ENCODE measurements around the gene RTN4RL1.

Gene RTN4RL1

GRCh38 chr17:1972487-1973160 lies 52.5 kb downstream of the RTN4RL1 start:
- no peak for DNase-seq

GRCh38 chr17:1970843-1971384 lies 54.2 kb downstream of the RTN4RL1 start:
- DNase-seq = no peak

GRCh38 chr17:1969712-1970111 lies 55.4 kb downstream of the RTN4RL1 start:
- no peak for DNase-seq

- DNase-seq = no peak
Observed at GRCh38 chr17:1967213-1967612, 57.9 kb downstream of the RTN4RL1 start.

- DNase-seq = no peak
Observed at GRCh38 chr17:1966274-1967086, 58.7 kb downstream of the RTN4RL1 start.

GRCh38 chr17:1965556-1966273 lies 59.4 kb downstream of the RTN4RL1 start:
- no peak for DNase-seq

GRCh38 chr17:1963250-1963649 lies 61.9 kb downstream of the RTN4RL1 start:
- DNase-seq = no peak

- DNase-seq = no peak
Observed at GRCh38 chr17:1961189-1961588, 63.9 kb downstream of the RTN4RL1 start.

GRCh38 chr17:1960545-1960912 lies 64.6 kb downstream of the RTN4RL1 start:
- DNase-seq = peak; percentile 55

- DNase-seq = peak; percentile 13
Observed at GRCh38 chr17:1959871-1960544, 65.1 kb downstream of the RTN4RL1 start.

- DNase-seq = peak; percentile 59
Observed at GRCh38 chr17:1958134-1958881, 66.8 kb downstream of the RTN4RL1 start.

- no peak for DNase-seq
Observed at GRCh38 chr17:1957037-1957436, 68.1 kb downstream of the RTN4RL1 start.

- DNase-seq = no peak
Observed at GRCh38 chr17:1956134-1956533, 69.0 kb downstream of the RTN4RL1 start.

- DNase-seq = no peak
Observed at GRCh38 chr17:1953831-1954230, 71.3 kb downstream of the RTN4RL1 start.

GRCh38 chr17:1951920-1952319 lies 73.2 kb downstream of the RTN4RL1 start:
- DNase-seq = no peak

GRCh38 chr17:1949754-1950153 lies 75.4 kb downstream of the RTN4RL1 start:
- no peak for DNase-seq

GRCh38 chr17:1948517-1948825 lies 76.7 kb downstream of the RTN4RL1 start:
- DNase-seq = no peak

- DNase-seq = no peak
Observed at GRCh38 chr17:1947743-1948516, 77.2 kb downstream of the RTN4RL1 start.

GRCh38 chr17:1947229-1947742 lies 77.8 kb downstream of the RTN4RL1 start:
- no peak for DNase-seq

- DNase-seq = no peak
Observed at GRCh38 chr17:1946021-1946932, 78.9 kb downstream of the RTN4RL1 start.

Measured in NCI-H1092 treated with DMSO at 0.1 percent for 48 hours (cell line).